Measurements from ENCODE around the gene CACNG3.
"Not testable (repeated sequence)": the region's sequence is repeated elsewhere in the genome, so short reads cannot be mapped to it uniquely, and the experiment has no call there.

CACNG3 gene

DNA sequence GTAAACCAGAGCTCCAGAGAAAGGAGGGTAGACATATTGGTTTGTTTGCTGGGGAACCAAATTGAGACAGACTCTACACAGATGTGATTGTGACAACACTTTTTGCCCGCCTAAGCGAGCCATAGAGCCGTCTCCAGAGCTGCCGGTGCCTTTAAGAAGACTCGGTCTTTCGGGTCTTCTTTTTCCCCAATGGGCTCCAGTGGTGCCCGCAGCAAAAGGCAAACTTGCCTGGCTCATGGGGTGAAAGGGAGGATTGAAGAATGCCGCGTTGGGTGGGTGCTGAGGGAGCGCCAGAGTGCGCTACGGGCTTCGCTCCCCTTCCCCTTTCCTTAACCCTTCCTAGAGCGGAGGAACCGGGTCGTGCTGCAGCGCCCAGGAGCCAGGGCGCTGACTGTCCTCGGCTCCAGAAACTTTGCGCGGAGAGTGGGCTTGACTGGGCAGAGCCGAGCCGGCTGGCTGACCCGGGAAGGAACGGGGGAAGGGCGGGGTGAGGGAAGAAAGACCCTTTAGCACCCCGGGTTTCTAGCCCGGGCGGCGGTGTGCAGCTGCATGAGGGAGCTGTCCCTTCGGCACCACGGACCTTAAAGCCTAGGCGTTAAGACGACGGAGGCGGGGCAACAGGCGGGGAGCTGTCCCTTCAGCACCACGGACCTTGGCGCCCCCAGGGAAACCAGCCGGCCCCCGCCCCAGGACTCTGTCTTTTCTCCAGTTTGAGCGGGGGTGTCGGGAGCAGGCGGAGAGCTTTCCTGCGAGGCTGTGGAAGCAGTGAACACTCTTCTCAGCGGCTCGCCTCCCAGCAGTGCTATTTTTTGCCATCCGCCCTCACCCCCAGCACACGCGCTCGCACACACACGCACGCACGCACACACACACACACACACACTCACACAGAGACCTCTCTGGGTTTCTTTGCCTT lies at the start of gene CACNG3:
Gene CACNG3, plus strand, starts transcription at position 880 of the 916 bp plus-strand sequence. CDS start 420 bp downstream, outside the sequence.
- no peak within 1 kb of the TSS for H3K27ac ChIP-seq
- no peak within 1 kb of the TSS for H3K4me3 ChIP-seq

DNA sequence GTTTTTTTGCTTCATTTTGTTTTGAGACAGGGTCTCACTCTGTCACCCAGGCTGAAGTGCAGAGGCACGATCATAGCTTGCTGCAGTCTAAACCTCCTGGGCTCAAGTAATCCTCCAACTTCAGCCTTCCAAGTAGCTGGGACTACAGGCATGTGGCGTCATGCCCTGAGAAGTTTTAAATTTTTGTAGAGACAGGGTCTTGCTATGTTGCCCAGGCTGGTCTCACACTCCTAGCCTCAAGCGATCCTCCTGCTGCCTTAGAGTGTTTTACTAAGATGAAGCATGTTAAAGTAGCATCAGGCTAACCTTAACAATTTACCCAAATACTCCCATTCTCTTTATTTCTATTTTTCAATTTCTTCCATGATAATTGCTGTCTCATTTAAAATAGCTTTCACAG lies 49.2 kb upstream of the CACNG3 start:
- Histone ChIP-seq H3K27ac (no peak overlapping the region), H3K4me3 (no peak overlapping the region)

DNA sequence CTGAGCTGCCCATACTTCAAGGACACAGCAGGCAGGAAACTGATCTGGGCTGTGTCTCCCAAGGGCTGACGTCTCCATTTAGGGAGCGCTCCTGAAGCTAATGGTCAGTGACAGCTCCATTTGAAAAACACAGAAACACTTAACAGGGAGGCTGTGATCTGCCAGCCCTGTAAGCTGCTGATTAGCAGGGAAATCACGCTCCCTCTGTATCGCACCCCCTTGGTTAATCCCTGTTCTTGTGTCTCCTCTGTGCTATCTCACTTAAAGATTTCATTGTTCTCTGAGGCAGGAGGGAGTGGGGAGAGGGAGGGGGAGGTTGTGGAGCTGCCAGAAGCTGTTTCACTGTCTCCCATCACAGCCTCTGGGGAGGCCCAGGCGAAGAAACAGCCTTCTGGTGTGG lies 47.4 kb upstream of the CACNG3 start:
- no peak overlapping the region for H3K27ac ChIP-seq
- H3K4me3 ChIP-seq, result no peak overlapping the region

- Histone ChIP-seq H3K4me3 (no peak overlapping the region), H3K27ac (no peak overlapping the region)
Observed at GRCh38 chr16:24214992-24215391, 41.1 kb upstream of the CACNG3 start.

DNA sequence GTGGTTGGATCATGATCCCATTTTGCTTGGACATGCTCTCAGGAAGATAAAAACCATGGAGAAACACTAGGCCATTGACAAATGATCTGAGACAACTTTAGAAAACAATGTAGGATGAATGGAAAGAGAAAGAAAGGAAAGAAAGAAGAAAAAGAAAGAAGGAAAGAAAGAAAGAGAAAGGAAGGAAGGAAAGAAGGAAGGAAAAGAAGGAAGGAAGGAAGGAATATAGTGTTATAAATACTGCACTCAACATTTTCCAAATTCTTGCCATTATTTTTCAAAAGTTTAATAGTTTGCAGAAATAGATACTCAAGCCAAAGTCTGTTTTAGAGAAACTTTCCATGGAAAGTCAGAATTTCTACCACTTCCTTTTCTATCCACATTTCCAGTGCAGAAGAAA lies 39.2 kb upstream of the CACNG3 start:
- no peak overlapping the region for H3K4me3 ChIP-seq
- H3K27ac ChIP-seq, result no peak overlapping the region

- no peak overlapping the region for H3K4me3 ChIP-seq
Observed at GRCh38 chr16:24217461-24217860, 38.7 kb upstream of the CACNG3 start.

GRCh38 chr16:24218299-24218698 lies 37.8 kb upstream of the CACNG3 start:
- Histone ChIP-seq H3K27ac (no peak overlapping the region), H3K4me3 (no peak overlapping the region)

More at GRCh38 chr16:24217461-24217860, 38.7 kb upstream of the CACNG3 start:
- no peak overlapping the region for H3K27ac ChIP-seq

DNA sequence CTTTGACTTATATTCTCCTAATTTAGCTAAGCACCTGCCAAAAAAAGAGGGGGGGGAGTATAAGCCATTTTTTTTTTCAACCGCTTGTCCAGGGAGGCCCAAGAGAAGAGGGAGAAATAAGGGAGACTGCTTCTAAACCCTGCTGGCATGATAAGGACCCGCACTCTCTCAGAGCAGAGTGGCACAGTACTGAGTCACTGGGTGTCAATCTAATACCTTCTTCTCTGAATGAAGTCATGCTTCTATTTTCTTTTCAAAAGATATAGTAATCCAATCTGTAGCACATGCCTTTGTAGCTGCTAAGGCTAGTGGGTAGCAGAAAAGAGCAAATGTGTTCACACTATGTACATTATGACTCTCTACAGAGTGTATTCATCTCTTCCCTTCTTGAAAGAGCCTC lies 34.9 kb upstream of the CACNG3 start:
- H3K27ac ChIP-seq, result no peak overlapping the region
- H3K4me3 ChIP-seq, result no peak overlapping the region

DNA sequence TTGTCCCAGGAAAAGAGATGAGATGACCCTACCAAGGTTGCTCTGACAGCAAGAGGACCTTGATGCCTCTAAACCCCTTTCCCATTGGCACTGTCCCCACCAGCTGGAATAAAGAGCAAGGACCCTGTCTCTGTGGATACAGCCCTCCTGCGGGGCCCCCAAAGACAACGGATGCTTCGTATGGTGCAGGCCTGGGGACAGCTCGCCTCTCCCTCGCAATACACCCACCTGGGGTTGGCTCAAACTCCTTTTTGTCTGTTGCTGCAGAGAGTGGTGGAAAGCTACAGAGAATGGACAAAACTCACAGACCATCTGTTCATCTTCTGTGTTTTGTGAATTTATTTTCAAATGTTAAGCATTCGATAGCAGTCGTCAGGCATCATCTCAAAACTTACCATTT lies 27.6 kb upstream of the CACNG3 start:
- H3K27ac ChIP-seq, result no peak overlapping the region
- no peak overlapping the region for H3K4me3 ChIP-seq

DNA sequence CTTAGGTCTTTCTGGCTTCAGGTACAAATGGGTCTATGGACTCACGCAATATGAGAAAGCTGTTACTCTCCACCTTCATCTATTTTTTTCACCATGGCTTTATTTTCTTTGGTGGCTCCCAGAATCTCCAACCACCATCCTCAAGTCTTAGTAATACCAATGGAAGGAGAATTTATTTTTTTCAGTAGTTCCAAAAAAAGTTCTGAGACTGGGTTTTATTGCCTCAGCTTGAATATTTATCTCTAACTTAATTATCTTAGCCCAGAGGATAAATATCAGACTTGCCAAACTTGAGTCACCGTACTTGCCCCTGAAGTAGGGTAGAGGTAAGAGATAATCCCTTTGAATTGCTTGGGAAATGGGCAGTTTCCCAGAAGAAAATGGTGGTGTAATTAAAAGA lies 23.2 kb upstream of the CACNG3 start:
- no peak overlapping the region for H3K27ac ChIP-seq

DNA sequence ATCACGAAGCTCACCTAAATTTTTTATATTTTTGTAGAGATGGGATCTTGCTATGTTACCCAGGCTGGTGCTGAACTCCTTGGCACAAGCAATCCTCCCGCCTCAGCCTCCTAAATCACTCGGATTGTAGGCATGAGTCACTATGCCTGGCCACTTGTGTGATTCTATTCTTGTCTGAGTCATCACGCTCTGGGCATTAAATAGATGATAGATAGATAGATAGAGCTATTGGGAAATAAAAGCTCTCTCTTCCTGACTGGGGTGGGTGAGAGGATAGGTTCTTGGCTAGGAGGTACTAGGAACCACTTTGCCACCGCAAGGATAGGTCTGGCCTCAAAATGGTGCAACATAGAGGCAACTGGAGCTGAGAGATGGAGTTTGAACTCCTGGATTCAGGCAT lies 21.4 kb upstream of the CACNG3 start:
- no peak overlapping the region for H3K4me3 ChIP-seq
- H3K27ac ChIP-seq, result no peak overlapping the region

More for the DNA sequence above, 23.2 kb upstream of the CACNG3 start:
- H3K4me3 ChIP-seq, result no peak overlapping the region

DNA sequence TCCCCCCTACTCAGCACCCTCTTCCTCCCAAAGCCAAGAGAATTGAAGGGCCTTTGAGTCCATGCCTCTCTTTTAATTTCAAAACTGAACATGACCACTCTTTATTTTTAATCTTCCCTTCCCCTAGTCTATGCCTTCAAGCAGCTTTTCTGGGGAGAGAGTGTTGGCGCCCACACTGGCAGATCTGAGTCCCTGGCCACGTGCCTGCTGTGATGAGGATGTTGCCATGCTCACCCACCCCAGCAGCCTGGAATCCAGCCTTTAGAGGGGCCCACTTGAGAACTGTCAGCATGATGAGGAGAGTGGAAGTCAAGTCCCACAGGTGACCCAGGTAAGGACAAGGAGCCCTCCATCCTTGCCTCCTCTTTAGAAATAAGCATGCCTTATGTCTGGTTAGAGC lies 20.3 kb upstream of the CACNG3 start:
- H3K4me3 ChIP-seq, result no peak overlapping the region
- no peak overlapping the region for H3K27ac ChIP-seq

GRCh38 chr16:24238846-24239245 lies 17.3 kb upstream of the CACNG3 start:
- H3K27ac ChIP-seq, H3K4me3 ChIP-seq: not testable (repeated sequence)

DNA sequence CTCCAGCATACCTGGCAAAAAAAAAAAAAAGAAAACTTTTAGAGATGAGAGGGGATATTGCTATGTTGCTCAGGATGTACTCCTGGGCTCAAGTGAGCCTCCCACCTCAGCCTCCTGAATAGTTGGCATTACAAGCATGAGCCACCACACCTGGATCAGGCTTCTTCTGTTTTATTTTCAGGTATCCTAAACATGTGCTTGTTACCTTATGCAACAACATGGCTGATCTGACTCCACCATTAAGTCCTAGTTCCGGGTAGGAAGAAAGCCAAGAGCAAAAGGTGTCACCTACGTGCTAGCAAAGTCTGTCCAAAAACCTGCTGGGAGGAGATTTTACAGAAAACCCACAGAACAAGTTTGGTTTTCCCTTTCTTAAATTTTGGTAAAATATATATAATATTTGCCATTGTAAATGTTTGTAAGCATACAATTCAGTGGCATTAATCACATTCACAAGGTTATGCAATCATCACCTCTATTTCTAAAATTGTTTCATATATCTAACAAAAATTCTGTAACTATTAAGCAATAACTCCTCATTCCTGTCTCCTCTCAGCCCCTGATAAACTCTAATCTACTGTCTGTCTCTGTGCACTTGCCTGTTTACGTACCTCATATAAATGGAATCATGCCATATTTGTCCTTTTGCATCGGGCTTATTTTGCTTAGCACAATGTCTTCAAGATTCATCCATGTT lies 9.1 kb upstream of the CACNG3 start:
- no peak overlapping the region for H3K4me3 ChIP-seq
- H3K27ac ChIP-seq, result no peak overlapping the region

DNA sequence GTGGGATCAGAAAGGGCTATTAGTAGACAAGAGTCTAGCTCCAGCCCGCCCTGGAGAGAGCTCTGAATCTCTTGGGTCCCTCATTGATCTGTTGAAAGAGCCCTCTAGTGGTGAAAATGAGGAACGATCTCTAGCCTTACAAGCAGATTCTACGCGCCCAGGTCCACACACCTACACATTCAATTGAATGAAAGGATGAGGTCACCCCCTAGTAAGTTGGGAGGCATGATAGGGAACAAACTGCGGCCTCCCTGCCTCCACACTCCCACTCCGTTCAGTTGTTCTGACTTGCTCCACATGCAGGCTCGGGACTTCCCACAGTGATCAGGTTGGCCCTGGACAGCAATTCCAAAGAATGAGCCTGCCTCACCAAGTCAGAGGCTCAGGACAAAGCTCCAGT lies 2.9 kb upstream of the CACNG3 start:
- H3K4me3 ChIP-seq, result no peak overlapping the region
- H3K27ac ChIP-seq, result no peak overlapping the region

DNA sequence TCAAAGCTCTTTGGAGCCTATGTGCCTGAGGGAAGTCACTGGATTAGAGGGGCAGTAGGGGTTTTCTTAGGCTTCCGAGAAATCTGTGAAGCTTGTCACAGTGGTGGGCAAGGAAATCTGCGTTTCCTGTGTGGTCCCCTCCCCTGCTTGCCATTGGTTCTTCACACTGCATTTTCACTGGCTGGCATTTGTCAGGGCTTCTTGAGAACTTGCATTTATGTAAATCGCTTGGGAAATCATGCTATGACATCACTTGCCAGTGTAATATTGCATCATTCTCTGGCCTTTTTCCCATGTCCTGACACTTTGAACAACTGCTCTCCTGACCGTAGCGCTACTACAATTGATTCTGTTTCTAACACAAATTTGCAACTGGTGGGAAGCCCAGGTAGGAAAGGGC lies 1.8 kb downstream of the CACNG3 start:
- Histone ChIP-seq H3K4me3 (no peak overlapping the region), H3K27ac (no peak overlapping the region)

DNA sequence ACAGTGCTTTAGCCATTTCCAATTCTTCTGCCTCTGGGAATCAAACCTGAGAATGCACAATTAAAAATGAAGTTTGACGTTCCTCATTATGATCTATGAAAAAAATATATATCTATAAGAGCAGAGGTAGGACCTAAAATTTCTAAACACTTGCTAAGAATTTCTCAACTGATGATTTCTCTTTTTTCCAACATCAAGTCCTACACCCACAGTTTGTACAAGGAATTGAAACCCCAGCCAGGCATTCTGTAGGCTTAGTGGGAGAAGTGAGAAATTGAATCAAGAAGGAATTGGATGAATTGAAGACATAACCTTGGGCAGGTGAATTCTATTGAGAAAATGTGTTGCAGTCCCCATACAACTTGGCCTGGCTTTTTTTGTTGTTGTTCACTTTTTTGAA lies 2.7 kb downstream of the CACNG3 start:
- H3K27ac ChIP-seq, result no peak overlapping the region
- no peak overlapping the region for H3K4me3 ChIP-seq

GRCh38 chr16:24262816-24263215 lies 6.7 kb downstream of the CACNG3 start:
- Histone ChIP-seq H3K27ac (no peak overlapping the region), H3K4me3 (no peak overlapping the region)

DNA sequence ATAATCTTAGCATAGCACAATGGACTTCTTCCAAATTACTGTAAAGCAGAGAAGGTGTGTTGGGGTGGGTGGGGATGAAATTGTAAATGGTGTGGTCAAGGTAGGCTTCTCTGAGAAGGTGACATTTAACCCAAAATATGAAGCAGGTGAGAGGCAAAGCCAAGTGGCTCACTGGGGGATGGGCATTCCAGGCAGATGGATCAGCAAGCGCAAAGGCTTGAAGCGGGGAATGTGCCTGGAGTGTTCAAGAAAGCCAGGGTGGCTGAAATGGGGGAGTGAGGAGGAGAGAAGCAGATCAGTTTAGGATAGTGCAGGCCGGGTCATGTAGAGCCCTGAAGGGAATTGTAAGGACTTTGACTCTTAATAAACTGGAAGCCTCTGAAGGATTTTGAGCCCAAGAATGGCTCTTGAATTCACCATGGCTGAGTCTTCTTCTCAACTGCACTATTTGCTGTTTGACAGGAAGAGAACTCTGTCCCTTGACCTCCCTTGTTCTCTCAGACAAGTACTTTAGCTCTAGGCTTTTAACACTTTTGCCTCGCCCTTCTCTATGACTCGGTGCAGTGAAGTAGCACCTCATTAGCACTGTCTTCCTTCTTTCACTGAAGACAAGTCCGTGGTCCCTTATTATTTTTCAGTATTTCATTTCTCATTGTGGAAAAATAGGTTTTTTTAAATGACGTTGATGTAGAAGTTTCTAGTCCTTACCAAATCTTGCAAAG lies 14.7 kb downstream of the CACNG3 start:
- no peak overlapping the region for H3K27ac ChIP-seq
- H3K4me3 ChIP-seq, result no peak overlapping the region

GRCh38 chr16:24272379-24272778 lies 16.2 kb downstream of the CACNG3 start:
- no peak overlapping the region for H3K4me3 ChIP-seq
- H3K27ac ChIP-seq, result no peak overlapping the region
